Fibroblast of pulmonary artery (primary cell): ENCODE measurements around the gene LAMB3.
A peak's percentile ranks its signal among the peaks of the same experiment; 100 is the strongest.

Experiments used
- DNase-seq: peaks from one replicate; pipeline ENCODE4 v3.0.0-alpha.2; 2010; ENCODE audit warnings: low read depth
- H3K4me3 ChIP-seq: replicated peaks from 2 replicates; pipeline ENCODE4 v1.5.1; 2011; ENCODE audit warnings: low read depth, mild to moderate bottlenecking, control low read depth, low read length, moderate library complexity
- TF ChIP-seq, protein P1 (sequence below): IDR thresholded peaks from 2 replicates; pipeline ENCODE4 v1.5.1; 2011; ENCODE audit warnings: mild to moderate bottlenecking, control low read depth, low read length, inconsistent platforms; ENCODE audit errors: missing control alignments

Gene LAMB3

DNA sequence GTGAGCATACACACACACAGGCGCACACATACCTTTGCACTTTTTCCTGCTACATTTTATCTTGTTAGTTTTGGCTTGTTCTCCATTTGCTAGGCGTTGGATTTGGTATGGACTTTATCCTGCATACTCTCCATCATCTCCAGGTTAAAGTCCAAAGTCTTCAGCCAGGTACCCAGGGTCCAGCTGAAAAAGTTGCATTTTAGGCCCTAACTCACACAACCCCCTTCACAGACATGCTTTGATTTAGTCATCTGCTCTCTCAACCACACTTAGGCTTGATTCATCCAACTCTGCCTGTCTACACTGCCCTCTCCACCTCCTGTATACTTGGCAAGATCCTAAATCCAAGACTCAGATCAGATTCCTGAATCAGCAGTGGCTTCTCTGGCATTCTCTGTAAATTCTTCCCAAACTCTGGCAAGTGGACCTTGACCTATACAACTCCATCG, 10.7 kb upstream of the LAMB3 start:
- DNase-seq, result no peak
- H3K4me3 ChIP-seq, result no peak overlapping the region
- TF ChIP-seq, protein P1, sequence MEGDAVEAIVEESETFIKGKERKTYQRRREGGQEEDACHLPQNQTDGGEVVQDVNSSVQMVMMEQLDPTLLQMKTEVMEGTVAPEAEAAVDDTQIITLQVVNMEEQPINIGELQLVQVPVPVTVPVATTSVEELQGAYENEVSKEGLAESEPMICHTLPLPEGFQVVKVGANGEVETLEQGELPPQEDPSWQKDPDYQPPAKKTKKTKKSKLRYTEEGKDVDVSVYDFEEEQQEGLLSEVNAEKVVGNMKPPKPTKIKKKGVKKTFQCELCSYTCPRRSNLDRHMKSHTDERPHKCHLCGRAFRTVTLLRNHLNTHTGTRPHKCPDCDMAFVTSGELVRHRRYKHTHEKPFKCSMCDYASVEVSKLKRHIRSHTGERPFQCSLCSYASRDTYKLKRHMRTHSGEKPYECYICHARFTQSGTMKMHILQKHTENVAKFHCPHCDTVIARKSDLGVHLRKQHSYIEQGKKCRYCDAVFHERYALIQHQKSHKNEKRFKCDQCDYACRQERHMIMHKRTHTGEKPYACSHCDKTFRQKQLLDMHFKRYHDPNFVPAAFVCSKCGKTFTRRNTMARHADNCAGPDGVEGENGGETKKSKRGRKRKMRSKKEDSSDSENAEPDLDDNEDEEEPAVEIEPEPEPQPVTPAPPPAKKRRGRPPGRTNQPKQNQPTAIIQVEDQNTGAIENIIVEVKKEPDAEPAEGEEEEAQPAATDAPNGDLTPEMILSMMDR, result no peak

DNA sequence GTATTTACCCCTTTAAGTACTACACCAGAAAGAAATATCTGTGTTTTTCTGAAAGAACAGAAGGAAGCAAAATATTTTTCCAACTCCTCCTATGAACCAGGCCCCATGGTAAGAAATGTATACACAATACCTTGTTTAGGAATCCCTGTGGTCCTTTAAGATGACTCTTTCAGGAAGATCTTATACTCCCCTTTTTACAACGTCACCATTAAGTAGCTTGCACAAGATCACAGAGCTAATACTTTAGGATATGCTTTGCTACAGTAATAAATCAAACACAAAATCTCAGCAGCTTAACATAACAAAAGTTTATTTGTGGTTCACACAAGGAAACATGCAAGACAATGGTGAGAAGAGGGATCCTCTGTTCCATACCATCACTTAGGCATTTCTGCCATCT, 8.8 kb upstream of the LAMB3 start:
- H3K4me3 ChIP-seq, result no peak overlapping the region
- TF ChIP-seq, protein P1, result no peak
- no peak for DNase-seq

DNA sequence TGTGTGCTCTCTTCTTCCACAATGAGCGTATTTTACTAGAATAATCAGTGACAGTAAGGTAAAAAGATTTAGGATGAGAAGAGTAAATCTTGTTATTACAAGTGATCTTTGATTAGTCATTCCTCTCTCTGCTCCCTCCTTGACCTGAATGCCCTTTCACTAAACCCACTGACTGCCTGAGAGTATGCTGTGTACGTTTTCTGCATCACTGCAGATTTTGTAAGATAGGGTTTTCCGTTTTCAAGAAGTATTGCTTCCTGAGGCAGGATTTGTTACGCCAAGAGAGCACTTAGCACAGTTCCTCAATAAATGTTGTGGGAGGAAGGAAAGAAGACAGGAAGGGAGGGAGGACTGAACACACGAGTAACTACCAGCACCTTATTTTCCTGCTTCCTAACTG, 7.7 kb upstream of the LAMB3 start:
- TF ChIP-seq, protein P1, result no peak
- DNase-seq, result peak; percentile 48
- H3K4me3 ChIP-seq, result no peak overlapping the region

DNA sequence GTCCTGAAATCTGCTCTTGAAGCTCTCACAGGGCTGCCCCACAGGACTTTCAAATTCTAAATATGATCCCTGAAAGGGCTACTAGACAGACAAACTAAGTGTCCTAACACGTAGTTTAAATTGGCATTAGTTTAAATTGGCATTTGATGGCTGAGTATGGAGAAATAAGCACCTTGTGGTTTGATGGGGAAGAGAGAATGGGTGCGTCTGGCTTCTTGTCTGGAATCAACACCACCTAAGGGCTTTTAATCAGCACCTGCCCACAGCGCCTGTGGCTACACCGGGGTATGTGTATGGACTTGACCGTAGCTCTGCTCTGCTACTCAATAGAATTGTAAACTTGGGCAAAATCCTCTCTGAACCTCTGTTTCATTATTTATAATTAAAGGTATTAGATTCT, 5.7 kb upstream of the LAMB3 start:
- H3K4me3 ChIP-seq, result no peak overlapping the region
- DNase-seq, result no peak
- TF ChIP-seq, protein P1, result no peak

- no peak for DNase-seq
These were observed 5.1 kb upstream of the LAMB3 start for GRCh38 chr1:209657140-209657879.

DNA sequence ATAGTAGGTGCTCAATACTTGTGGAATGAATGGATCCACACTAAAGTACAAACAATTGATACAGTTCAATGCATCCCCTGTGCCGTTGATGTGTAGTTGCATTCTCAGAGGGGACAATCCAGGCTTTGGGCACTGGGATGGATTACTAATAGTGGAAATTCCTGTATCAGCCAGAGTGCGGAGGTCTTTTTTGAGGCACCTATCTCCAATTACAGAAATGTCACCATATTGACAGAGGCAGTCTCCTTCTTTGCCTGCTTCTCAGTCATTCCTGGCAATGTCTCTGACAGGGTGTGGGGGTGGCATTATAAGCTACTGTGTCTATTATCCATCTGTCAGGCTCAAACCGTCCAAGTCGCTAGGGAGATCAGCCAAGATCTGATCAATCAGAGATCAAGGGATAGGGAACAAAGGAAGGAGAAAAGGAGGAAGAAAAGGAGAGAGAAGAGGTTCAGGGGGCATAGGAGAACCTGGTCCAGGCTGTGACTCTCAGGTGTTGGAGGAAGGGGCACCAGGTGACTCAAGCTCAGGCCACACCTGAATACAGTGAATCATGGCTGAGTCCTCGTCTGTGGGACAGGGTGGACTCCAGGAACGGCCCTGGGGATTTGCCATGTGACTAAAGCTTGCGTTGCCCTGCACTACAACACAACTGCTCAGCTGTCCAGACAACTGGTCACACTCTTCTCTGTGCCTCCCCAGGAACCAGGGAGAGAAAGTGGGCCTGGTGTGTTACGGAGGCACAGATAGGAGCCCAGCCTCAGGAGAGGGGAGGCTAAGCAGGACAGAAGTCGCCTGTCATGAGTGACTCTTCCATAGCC, 3.4 kb upstream of the LAMB3 start:
- TF ChIP-seq, protein P1, result no peak
- H3K4me3 ChIP-seq, result no peak overlapping the region

More at GRCh38 chr1:209657140-209657879, 5.1 kb upstream of the LAMB3 start:
- no peak overlapping the region for H3K4me3 ChIP-seq
- TF ChIP-seq, protein P1, result no peak

More for the DNA sequence above, 3.4 kb upstream of the LAMB3 start:
- no peak for DNase-seq
